HFF-Myc (cell line): ENCODE data around the gene HIKESHI.

ENCODE experiments used
- DNase-seq: peaks from one replicate; pipeline ENCODE4 v3.0.0-alpha.2; 2011; ENCODE audit warnings: low read depth; ENCODE audit errors: extremely low read depth
- H3K4me3 ChIP-seq: replicated peaks from 2 replicates; pipeline ENCODE4 v1.5.1; 2011; ENCODE audit warnings: low read depth, mild to moderate bottlenecking, control low read depth, low read length
- TF ChIP-seq, protein P1 (sequence below): IDR thresholded peaks from 2 replicates; pipeline ENCODE4 v1.5.1; 2012; ENCODE audit warnings: mild to moderate bottlenecking, low read depth, low read length, control low read depth; ENCODE audit errors: missing control alignments

The HIKESHI gene, protein sequence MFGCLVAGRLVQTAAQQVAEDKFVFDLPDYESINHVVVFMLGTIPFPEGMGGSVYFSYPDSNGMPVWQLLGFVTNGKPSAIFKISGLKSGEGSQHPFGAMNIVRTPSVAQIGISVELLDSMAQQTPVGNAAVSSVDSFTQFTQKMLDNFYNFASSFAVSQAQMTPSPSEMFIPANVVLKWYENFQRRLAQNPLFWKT

DNA sequence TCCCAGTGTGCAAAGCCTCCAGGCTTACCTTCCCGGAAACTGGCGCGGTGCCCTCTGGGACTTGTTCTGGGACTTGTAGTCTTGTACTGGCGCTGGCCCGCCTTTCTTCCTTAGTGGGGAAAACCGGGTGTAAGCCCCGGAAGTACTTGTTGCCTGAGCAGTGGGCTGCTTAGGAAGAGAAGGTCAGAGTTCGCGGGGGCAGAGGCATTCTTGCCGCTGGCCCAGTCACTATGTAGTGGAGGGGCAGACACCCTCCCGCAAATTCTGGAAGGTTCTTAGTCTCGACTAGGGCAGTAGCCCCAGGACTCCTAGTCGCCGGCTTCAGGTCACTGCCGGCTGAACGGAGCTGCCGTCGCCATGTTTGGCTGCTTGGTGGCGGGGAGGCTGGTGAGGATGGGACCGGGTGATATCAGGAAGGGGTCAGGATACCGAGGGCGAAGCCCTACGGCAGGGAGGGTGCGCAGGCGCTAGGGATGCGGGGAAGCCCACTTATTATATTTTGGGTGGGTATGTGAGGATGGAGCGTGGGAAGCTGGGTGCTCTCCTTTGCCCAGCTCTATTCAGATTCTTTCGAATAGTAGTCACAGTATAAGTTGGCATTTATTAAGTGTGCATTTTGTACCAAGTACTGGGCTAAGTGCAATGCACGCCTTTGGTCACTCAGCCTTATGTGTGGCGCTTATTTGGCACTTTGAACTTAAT lies at the start of gene HIKESHI:
HIKESHI (plus strand) TSS at position 149 of the 702 bp plus-strand sequence; CDS start at position 358, 209 bp downstream.
- H3K4me3 ChIP-seq = peak within 1 kb of the TSS; percentile 97
- DNase-seq = peak; percentile 94
- TF ChIP-seq, protein P1, sequence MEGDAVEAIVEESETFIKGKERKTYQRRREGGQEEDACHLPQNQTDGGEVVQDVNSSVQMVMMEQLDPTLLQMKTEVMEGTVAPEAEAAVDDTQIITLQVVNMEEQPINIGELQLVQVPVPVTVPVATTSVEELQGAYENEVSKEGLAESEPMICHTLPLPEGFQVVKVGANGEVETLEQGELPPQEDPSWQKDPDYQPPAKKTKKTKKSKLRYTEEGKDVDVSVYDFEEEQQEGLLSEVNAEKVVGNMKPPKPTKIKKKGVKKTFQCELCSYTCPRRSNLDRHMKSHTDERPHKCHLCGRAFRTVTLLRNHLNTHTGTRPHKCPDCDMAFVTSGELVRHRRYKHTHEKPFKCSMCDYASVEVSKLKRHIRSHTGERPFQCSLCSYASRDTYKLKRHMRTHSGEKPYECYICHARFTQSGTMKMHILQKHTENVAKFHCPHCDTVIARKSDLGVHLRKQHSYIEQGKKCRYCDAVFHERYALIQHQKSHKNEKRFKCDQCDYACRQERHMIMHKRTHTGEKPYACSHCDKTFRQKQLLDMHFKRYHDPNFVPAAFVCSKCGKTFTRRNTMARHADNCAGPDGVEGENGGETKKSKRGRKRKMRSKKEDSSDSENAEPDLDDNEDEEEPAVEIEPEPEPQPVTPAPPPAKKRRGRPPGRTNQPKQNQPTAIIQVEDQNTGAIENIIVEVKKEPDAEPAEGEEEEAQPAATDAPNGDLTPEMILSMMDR = no peak

DNA sequence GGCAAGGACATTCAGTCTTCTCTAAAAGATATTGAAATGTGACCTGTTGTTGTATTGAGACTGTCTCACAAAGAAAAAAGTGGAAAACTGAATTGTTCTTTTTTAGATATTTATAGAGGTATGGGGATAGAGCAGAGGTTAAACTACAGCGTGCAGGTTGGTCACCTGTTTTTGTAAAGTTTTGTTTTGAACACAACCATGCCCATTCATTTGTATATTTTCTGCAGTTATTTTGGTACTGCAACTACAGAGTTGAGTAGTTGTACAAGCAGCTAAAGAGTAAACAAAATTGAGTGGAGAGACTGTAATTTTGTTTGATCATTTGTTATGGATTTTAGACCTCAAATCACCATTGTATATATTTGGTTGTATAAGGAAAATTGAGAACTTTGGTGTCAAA lies 46.1 kb upstream of the HIKESHI start:
- H3K4me3 ChIP-seq = no peak overlapping the region
- TF ChIP-seq, protein P1 = no peak
- no peak for DNase-seq

DNA sequence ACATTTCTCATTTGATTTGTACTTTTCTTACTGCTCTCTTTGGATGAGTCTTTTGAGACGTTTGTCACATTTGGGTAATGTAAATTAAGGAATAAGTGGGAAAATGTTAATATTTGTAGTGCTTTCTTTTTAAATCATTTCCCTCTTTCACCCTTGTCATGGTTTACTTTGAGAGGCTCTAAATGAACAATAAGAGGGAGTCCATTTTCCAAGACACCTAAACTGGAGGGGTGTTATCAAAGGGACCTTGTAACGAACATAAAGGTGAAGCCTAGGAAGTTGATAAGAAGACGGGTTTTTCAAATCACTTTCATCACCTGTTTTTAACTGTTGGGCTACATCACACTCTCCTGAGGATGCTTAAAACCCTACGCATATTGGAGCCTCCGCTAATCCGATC lies 45.4 kb upstream of the HIKESHI start:
- no peak overlapping the region for H3K4me3 ChIP-seq
- no peak for DNase-seq
- TF ChIP-seq, protein P1 = no peak

DNA sequence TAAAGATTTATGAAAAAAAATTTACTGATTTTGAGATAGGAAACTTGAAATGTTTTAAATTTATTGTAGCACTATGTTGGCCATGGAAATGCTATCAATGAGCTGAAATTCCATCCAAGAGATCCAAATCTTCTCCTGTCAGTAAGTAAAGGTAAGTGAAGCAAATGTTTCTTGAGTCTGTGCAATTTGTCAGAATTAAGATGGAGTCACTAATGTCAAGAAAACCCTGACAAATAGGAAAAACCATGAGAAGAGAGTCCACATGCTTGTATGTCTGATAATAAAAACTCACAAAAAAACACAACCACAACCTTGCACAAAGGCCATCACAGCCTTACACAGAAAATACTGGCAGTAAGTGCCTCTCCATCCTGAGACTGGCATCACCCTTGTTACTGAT lies 44.6 kb upstream of the HIKESHI start:
- TF ChIP-seq, protein P1 = no peak
- H3K4me3 ChIP-seq = no peak overlapping the region
- no peak for DNase-seq

DNA sequence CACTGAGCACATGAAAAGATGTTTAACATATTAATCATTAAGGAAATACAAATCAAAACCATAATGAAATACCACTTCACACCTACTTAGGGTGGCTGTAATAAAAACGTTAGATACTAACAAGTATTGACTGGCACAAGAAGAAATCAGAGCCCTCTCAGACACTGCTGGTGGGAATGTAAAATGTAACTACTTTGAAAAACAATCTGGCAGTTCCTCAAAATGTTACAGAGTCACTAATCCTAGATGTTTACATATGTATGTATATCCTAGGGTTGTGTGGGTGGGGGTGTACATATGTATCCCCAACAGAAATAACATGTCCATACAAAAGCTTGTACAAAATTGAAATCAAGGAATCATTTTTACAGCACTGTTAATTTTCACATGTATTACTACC lies 42.3 kb upstream of the HIKESHI start:
- TF ChIP-seq, protein P1 = no peak
- no peak overlapping the region for H3K4me3 ChIP-seq
- no peak for DNase-seq

DNA sequence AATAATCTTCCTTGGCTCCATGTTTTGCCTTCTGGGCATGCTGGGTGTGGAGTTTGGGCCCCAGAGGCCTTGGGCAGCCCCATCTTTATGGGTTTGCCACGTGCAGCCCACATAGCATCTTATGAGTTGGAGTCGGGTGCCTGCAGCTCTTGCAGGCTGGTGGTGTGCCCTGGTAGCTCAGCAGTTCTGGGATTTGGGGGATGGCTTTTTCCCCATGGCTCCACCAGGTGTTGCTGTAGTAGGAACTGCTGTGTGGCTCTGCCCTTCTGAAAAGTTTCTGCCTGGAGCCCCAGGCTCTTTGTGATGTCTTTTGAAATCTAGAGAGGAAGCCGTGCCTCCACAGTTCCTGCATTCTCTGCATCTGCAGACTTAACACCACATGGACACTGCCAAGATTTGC lies 40.7 kb upstream of the HIKESHI start:
- no peak for DNase-seq
- TF ChIP-seq, protein P1 = no peak
- H3K4me3 ChIP-seq = no peak overlapping the region
